Lung (tissue), 12 donors: ENCODE data around the gene GRK3. TPM values are rescaled to one million over a fixed set of nuclear protein-coding genes. Genes with fewer than 3 reads are reported as not detected.

Experiments used
- ATAC-seq: fragments of 200-7000 bp; cut with Tn5 transposase; one replicate; pipeline ENCODE4 v1.9.1; 2020; ENCODE audit warnings: moderate number of reproducible peaks; ENCODE audit not compliant: insufficient read depth, low FRiP score
- DNase-seq, 3 donors: peaks; one replicate each; pipeline ENCODE4 v3.0.0-alpha.2; 2013 to 2017
- H3K27ac ChIP-seq, 2 donors: one replicate each; pipeline ENCODE4 v1.5.1; 2013; ENCODE audit warnings: mild to moderate bottlenecking in 2 of 2, moderate library complexity in 2 of 2, control low read depth in 1 of 2, inconsistent platforms in 1 of 2, low read depth in 1 of 2, low read length in 1 of 2
- H3K27me3 ChIP-seq, 3 donors: one replicate each; pipeline ENCODE4 v1.5.1; 2013; ENCODE audit warnings: low read length in 2 of 3; ENCODE audit not compliant: control insufficient read depth in 3 of 3, insufficient read depth in 3 of 3
- H3K36me3 ChIP-seq, 4 donors: one replicate each; pipeline ENCODE4 v1.5.1; 2013; ENCODE audit warnings: low read length in 4 of 4, mild to moderate bottlenecking in 1 of 4, moderate library complexity in 1 of 4; ENCODE audit not compliant: control insufficient read depth in 4 of 4, insufficient read depth in 4 of 4
- H3K4me1 ChIP-seq, 5 donors: one replicate each; pipeline ENCODE4 v1.5.1; 2013; ENCODE audit warnings: low read length in 5 of 5, mild to moderate bottlenecking in 2 of 5, moderate library complexity in 1 of 5; ENCODE audit not compliant: control insufficient read depth in 5 of 5, insufficient read depth in 5 of 5
- H3K4me3 ChIP-seq: one replicate; pipeline ENCODE4 v1.5.1; 2013; ENCODE audit warnings: mild to moderate bottlenecking, control low read depth, moderate library complexity
- H3K9ac ChIP-seq, 2 donors: one replicate each; pipeline ENCODE4 v1.5.1; 2013; ENCODE audit warnings: low read length in 2 of 2, control low read depth in 1 of 2; ENCODE audit not compliant: insufficient read depth in 1 of 2
- H3K9me3 ChIP-seq, 4 donors: one replicate each; pipeline ENCODE4 v1.5.1; 2013; ENCODE audit warnings: low read length in 3 of 4, mild to moderate bottlenecking in 1 of 4, moderate library complexity in 1 of 4; ENCODE audit not compliant: control insufficient read depth in 4 of 4, insufficient read depth in 3 of 4
- WGBS, 2 donors: extraction: QIAGEN DNeasy Blood & Tissue Kit; methylation state at CpG; one replicate each; pipeline ENCODE4 v1.1.7; 2013; 5-methylcytosine and 5-hydroxymethylcytosine counted together
- polyA plus RNA-seq, 2 donors: library from polyadenylated mRNA; stranded (reverse); fragments of 200-250 nt; gene quantifications; one replicate each; pipeline ENCODE4 v1.2.1, GENCODE V29; 2013
- total RNA-seq, 2 donors: library from RNA; depleted of rRNA in 1 of 2; stranded (reverse); fragments of >200 nt in 1 of 2; gene quantifications; one replicate each; pipeline ENCODE4 v1.2.1, GENCODE V29; 2014 to 2021
- TF ChIP-seq, protein P1 (sequence below): IDR thresholded peaks from 2 replicates; pipeline ENCODE4 v1.5.1; 2012; ENCODE audit warnings: mild to moderate bottlenecking; ENCODE audit errors: control extremely low read depth, extremely low read depth
- donor health status: control.
- donor health status: control.
- donor health status: Bipolar disorder and iron deficiency.
- donor health status: healthy.
- donor health status: DM: yes; HTN: yes; CAD: no.

The GRK3 gene
- total and polyA plus RNA-seq, 4 donors: 5.0 to 27.3 (median 18.0) TPM

DNA sequence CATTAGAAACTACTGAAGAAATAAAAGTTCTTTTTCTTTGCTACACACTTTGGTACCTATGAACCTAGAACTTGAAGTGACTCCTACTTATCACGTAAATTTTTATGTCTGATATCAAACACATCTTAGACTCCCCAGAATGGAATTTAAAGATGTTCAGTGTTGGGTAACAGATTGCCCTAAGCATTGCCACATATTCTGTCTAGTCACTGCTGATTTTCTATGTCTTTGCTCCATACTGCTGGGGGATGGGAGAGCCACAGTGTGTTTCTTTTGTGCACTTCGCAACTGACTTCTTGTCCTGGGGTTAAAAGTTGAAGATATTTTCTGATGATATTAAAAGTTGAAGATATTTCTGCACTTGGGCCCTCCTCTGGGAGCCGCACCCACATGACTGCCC lies 158.2 kb downstream of the GRK3 start:
- WGBS, 2 donors: 93 to 98% methylated on average over 3 of the region's 3 CpGs
- no peak for DNase-seq
- no peak overlapping the region for H3K4me3 ChIP-seq
- no peak for ATAC-seq
- H3K4me1 ChIP-seq: no peaks in the 10 kb centered on the region
- H3K27ac ChIP-seq: no peak overlapping the region
- TF ChIP-seq, protein P1, sequence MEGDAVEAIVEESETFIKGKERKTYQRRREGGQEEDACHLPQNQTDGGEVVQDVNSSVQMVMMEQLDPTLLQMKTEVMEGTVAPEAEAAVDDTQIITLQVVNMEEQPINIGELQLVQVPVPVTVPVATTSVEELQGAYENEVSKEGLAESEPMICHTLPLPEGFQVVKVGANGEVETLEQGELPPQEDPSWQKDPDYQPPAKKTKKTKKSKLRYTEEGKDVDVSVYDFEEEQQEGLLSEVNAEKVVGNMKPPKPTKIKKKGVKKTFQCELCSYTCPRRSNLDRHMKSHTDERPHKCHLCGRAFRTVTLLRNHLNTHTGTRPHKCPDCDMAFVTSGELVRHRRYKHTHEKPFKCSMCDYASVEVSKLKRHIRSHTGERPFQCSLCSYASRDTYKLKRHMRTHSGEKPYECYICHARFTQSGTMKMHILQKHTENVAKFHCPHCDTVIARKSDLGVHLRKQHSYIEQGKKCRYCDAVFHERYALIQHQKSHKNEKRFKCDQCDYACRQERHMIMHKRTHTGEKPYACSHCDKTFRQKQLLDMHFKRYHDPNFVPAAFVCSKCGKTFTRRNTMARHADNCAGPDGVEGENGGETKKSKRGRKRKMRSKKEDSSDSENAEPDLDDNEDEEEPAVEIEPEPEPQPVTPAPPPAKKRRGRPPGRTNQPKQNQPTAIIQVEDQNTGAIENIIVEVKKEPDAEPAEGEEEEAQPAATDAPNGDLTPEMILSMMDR: no peak
- no peaks in the 10 kb centered on the region for H3K9me3 ChIP-seq
- peaks cover 0 to 20% (median 7%) of the 10 kb centered on the region in 4 donors for H3K36me3 ChIP-seq
- H3K9ac ChIP-seq: no peak overlapping the region
- no peaks in the 10 kb centered on the region for H3K27me3 ChIP-seq

DNA sequence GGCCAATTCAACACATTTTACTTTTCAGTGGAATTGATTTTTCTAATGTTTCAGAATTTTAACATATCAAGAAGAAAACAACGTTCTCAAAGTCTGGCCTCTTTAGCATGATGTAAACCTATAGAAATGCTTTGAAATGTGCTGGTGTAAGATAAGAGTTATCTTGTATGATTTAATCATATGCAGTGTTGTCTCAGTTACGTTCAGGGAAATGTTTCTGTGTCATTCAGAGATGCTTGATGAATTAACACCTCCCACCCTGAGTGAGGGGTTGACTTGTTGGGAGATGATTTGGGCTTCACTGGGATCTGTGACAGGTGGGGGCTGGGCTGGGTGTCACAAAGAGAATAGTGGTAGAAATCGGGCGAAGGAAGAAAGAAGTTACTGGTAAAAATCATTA lies 161.8 kb downstream of the GRK3 start:
- ATAC-seq (no peak), DNase-seq (no peak)
- TF ChIP-seq, protein P1: no peak
- H3K4me3 ChIP-seq: no peak overlapping the region
- H3K9me3 ChIP-seq: no peaks in the 10 kb centered on the region
- H3K27ac ChIP-seq: no peak overlapping the region
- H3K27me3 ChIP-seq: no peaks in the 10 kb centered on the region
- peaks cover 0 to 19% (median 6%) of the 10 kb centered on the region in 4 donors for H3K36me3 ChIP-seq
- WGBS, 2 donors: 61 to 69% methylated on average over 4 of the region's 4 CpGs
- no peak overlapping the region for H3K9ac ChIP-seq
- no peaks in the 10 kb centered on the region for H3K4me1 ChIP-seq

DNA sequence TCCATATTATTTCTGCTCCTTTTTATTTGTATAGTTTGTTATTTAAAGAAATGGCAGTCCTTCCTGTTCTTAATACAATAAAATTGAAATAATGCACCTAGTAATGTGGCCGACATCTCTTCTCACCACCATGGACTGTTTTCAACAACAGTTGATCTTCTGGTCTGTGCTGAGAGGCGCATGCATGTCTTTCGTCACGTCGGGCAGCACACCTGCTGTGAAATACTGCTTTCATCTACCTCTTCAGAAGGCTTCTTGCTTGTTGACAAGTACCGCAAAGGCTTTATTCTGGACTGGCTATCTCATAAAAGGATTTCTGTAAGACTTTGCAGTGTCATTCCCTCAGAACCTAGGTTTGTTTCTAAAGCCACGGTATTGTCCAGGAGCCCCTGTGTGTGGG lies 163.6 kb downstream of the GRK3 start:
- Histone ChIP-seq H3K9ac (no peak overlapping the region), H3K9me3 (no peaks in the 10 kb centered on the region), H3K27me3 (no peaks in the 10 kb centered on the region), H3K4me1 (no peaks in the 10 kb centered on the region), H3K27ac (no peak overlapping the region), H3K4me3 (no peak overlapping the region), H3K36me3 (peaks cover 0 to 11% (median under 1%) of the 10 kb centered on the region in 4 donors)
- WGBS, 2 donors: 83 to 91% methylated on average over 7 of the region's 7 CpGs
- ATAC-seq (no peak), DNase-seq (no peak)
- TF ChIP-seq, protein P1: no peak
